C1 segment of cervical spinal cord (tissue), 14 donors: ENCODE measurements around the gene DOCK4.
"Not testable (repeated sequence)": the region's sequence is repeated elsewhere in the genome, so short reads cannot be mapped to it uniquely, and the experiment has no call there.

Experiments used
- DNase-seq, 14 donors: peaks; one replicate each; lab custom pipeline; 2025; lab: John Stamatoyannopoulos, UW

Gene DOCK4, protein sequence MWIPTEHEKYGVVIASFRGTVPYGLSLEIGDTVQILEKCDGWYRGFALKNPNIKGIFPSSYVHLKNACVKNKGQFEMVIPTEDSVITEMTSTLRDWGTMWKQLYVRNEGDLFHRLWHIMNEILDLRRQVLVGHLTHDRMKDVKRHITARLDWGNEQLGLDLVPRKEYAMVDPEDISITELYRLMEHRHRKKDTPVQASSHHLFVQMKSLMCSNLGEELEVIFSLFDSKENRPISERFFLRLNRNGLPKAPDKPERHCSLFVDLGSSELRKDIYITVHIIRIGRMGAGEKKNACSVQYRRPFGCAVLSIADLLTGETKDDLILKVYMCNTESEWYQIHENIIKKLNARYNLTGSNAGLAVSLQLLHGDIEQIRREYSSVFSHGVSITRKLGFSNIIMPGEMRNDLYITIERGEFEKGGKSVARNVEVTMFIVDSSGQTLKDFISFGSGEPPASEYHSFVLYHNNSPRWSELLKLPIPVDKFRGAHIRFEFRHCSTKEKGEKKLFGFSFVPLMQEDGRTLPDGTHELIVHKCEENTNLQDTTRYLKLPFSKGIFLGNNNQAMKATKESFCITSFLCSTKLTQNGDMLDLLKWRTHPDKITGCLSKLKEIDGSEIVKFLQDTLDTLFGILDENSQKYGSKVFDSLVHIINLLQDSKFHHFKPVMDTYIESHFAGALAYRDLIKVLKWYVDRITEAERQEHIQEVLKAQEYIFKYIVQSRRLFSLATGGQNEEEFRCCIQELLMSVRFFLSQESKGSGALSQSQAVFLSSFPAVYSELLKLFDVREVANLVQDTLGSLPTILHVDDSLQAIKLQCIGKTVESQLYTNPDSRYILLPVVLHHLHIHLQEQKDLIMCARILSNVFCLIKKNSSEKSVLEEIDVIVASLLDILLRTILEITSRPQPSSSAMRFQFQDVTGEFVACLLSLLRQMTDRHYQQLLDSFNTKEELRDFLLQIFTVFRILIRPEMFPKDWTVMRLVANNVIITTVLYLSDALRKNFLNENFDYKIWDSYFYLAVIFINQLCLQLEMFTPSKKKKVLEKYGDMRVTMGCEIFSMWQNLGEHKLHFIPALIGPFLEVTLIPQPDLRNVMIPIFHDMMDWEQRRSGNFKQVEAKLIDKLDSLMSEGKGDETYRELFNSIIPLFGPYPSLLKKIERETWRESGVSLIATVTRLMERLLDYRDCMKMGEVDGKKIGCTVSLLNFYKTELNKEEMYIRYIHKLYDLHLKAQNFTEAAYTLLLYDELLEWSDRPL (N-terminal part only)

DNA sequence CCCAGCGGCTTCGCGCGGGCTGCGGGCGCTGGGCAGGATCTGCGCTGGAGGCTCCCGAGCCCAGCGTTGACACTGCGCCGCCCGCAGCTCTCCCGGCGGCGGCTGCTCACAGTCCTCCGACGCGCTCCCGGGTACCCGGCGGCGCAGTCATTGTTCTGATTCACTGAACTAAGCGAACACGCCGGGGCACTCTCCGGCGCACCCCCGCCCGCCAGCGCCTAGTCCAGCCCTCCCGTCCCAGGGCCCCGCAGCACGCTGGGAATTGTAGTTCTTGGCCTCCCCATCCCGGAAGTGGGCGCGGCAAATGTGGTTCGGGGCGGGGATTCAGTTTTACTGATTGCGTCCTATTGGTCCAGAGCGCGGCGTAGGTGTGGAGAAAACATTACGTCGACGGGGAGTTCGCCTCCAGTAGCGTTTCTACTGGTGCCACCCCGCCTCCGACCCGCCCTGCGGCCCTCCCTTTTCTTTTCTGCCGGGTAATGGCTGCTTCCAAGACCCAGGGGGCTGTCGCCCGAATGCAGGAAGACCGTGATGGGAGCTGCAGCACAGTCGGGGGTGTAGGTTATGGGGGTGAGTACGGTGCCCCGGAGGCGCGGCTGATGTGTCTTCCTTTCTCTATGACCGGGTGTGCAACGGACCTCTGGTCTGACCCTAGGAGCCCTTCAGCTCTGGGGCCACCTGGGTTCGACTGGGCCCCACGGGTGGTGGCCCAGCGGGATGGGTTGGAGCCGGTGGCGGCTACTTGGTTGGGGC lies at the start of gene DOCK4, which contains the start of gene ZNF277:
Gene DOCK4 (minus strand): TSS at position 162 of the 753 bp plus-strand sequence. CDS start 261 bp downstream, outside the sequence.
Gene ZNF277 (plus strand): TSS at position 458 of the 753 bp plus-strand sequence. CDS start 22 bp downstream, at position 480.
- DNase-seq = peak; percentile 93 to 100 (median 99)

GRCh38 chr7:112255388-112255720 lies 49.2 kb upstream of the DOCK4 start:
- DNase-seq = no peak

DNA sequence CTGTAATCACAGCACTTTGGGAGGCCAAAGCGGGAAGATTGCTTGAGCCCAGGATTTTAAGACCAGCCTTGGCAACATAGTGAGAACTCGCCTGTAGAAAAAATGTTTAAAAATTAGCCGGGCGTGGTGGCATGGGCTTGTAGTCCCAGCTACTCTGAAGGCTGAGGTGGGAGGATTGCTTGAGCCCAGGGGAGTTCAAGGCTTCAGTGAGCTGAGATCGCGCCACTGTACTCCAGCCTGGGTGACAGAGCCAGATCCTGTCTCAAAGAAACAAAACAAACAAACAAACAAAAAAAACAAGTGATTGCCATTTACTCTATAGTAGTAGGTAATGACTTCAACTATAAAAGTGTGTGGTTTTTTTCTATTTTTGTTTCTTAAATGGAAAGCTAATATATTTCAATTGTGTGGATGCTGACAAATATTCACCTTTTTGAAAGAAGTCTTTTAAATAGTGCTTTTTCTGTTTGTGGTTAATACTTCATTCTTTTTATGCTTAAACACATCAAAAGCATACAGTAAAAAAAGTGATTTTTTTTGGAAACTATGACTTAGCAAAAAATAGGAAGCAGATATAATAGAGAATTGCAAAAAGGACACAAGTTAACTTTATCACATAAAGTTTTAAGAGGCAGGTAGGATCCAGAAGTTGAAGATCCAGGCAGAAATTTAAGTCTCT lies 48.6 kb upstream of the DOCK4 start:
- DNase-seq = no peak

- no peak for DNase-seq
These were observed 48.0 kb upstream of the DOCK4 start for GRCh38 chr7:112254156-112254555.

GRCh38 chr7:112252691-112253090 lies 46.5 kb upstream of the DOCK4 start:
- no peak for DNase-seq

GRCh38 chr7:112252141-112252540 lies 45.9 kb upstream of the DOCK4 start:
- DNase-seq = no peak

GRCh38 chr7:112249967-112250366 lies 43.8 kb upstream of the DOCK4 start:
- DNase-seq = not testable (repeated sequence)

- no peak for DNase-seq
These were observed 42.4 kb upstream of the DOCK4 start for GRCh38 chr7:112248598-112248997.

GRCh38 chr7:112238852-112239610 lies 32.8 kb upstream of the DOCK4 start:
- DNase-seq = no peak

DNA sequence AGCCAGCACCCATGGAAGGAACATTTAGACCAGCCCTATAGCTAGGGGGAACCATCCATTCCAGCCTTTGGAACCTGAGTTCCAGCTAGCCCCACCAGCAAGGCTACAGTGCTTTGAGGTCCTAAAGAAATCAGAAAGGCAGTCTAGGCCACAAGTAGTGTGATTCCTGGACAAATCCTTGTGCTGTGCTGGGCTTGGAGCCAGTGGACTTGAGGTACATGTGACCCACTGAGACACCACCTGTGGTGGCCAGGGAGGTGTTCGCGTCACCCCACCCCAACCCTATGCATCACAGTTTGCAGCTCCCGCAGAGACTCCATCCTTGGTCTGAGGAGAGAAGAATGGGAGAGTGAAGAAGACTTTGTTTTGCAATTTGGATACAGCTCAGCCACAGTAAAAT lies 32.1 kb upstream of the DOCK4 start:
- DNase-seq = no peak

DNA sequence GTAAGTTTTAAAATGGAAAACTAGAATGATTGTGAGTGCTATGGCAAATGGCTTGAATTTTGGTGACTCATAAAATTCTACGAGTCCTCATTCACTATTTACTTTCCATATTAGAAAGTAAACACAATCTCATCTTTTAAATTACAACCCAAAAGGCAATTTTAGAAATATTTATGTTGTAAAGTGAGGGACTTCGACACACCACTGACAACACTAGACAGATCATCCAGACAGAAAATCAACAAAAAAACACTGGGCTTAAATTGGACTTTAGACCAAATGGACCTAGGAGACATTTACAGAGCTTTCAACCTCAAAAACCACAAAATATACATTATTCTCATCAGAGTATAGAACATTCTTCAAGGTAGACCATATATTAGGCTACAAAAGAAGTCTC lies 30.4 kb upstream of the DOCK4 start:
- no peak for DNase-seq

DNA sequence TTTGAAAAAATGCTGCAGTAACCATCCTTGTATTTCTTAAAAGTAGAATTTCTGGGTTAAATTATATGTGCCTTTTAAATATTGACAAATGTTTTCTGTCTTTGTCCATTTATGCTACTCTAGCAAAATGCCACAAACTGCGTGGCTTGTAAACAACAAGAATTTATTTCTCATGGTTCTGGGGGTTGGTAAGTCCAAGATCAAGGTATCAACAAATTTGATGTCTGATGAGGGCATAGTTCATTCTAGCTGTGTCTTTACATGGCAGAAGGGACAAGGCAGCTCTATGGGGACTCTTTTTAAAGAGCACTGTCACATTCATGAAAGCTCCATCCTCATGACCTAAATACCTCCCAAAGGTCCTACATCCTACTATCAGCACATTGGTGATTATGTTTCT lies 27.9 kb upstream of the DOCK4 start:
- DNase-seq = no peak

- no peak for DNase-seq
These were observed 27.0 kb upstream of the DOCK4 start for GRCh38 chr7:112233048-112233697.

GRCh38 chr7:112232212-112232978 lies 26.2 kb upstream of the DOCK4 start:
- DNase-seq = no peak

- no peak for DNase-seq
These were observed 22.4 kb upstream of the DOCK4 start for GRCh38 chr7:112228632-112229031.

DNA sequence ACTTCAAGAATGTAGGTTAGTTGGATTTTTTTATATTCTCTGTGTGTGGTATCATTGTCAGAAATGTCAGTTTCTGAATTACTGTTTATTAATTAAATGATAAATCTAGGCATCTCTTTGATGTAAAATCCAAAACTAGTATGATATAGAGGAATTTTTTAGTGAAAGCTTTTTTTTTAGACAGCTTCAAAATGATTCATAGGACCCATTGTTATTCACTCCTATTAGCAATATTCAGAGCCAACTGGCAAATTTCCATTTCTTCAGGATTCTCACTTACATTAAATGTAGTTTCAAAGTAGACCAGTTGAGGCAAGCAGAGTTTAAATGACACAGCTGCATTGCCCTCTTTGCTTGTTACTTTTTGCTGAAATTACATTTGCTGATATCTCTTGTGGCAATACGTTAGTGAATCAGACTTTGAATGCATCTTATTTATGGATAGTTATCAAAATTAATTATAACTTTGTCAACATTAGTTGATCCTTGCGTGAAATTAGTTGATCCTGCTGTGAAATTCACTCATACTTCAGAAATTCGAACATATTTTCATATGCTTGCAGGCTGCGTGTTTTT lies 20.6 kb upstream of the DOCK4 start:
- no peak for DNase-seq

GRCh38 chr7:112225006-112225405 lies 18.8 kb upstream of the DOCK4 start:
- no peak for DNase-seq

DNA sequence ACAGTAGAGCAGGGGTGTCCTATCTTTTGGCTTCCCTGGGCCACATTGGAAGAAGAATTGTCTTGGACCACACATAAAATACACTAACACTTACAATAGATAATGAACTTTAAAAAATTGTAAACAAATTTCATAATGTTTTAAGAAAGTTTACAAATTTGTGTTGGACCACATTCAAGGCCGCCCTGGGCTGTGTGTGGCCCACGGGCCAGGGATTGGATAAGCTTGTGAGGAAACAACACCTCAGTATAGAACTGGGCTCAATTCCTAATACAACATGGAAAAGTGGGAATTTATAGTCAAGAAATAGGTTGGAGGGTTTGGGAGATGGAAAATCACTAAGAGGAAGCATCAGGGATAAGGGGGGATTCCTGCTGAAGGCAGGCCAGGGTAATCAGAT lies 18.0 kb upstream of the DOCK4 start:
- no peak for DNase-seq
